Lung microvascular endothelial cell (primary cell): ENCODE measurements around the gene B3GALT5. TPM values are rescaled to one million over a fixed set of nuclear protein-coding genes. Genes with fewer than 3 reads are reported as not detected.

Experiments
- DNase-seq, 2 donors: peaks; one replicate each; pipeline versions ENCODE4 v3.0.0 to v3.0.0-alpha.2; 2010; ENCODE audit warnings: low read depth in 2 of 2
- total RNA-seq: library from RNA; depleted of rRNA; stranded (reverse); fragments of >200 nt; gene quantifications from 2 replicates; pipeline ENCODE4 v1.2.1, GENCODE V29; 2014

Gene B3GALT5
- total RNA-seq, 1 donor from 2014 or later, result not detected

- no peak for DNase-seq
These were observed 31.4 kb downstream of the B3GALT5 start for GRCh38 chr21:39644062-39644560.

GRCh38 chr21:39645331-39645730 lies 32.6 kb downstream of the B3GALT5 start:
- DNase-seq, result no peak

GRCh38 chr21:39647476-39647875 lies 34.7 kb downstream of the B3GALT5 start:
- peak in 1 of 2 donors; percentile 54 for DNase-seq

- DNase-seq, result no peak
These were observed 36.1 kb downstream of the B3GALT5 start for GRCh38 chr21:39648879-39649278.

- no peak for DNase-seq
These were observed 36.8 kb downstream of the B3GALT5 start for GRCh38 chr21:39649526-39649925.

GRCh38 chr21:39650306-39650705 lies 37.6 kb downstream of the B3GALT5 start:
- no peak for DNase-seq

- DNase-seq, result no peak
These were observed 38.1 kb downstream of the B3GALT5 start for GRCh38 chr21:39650801-39651200.

- DNase-seq, result no peak
These were observed 38.5 kb downstream of the B3GALT5 start for GRCh38 chr21:39651206-39651605.

- no peak for DNase-seq
These were observed 42.2 kb downstream of the B3GALT5 start for GRCh38 chr21:39654951-39655350.

- no peak for DNase-seq
These were observed 42.8 kb downstream of the B3GALT5 start for GRCh38 chr21:39655589-39655988.

- no peak for DNase-seq
These were observed 43.5 kb downstream of the B3GALT5 start for GRCh38 chr21:39656209-39656608.

- no peak for DNase-seq
These were observed 44.5 kb downstream of the B3GALT5 start for GRCh38 chr21:39657091-39657689.

- no peak for DNase-seq
These were observed 45.3 kb downstream of the B3GALT5 start for GRCh38 chr21:39658066-39658465.

- DNase-seq, result no peak
These were observed 46.5 kb downstream of the B3GALT5 start for GRCh38 chr21:39659070-39659815.

GRCh38 chr21:39660191-39660980 lies 47.6 kb downstream of the B3GALT5 start:
- peak in 1 of 2 donors; percentile 66 for DNase-seq

GRCh38 chr21:39661121-39661520 lies 48.4 kb downstream of the B3GALT5 start:
- DNase-seq, result no peak

- no peak for DNase-seq
These were observed 49.0 kb downstream of the B3GALT5 start for GRCh38 chr21:39661740-39662139.

- no peak for DNase-seq
These were observed 49.7 kb downstream of the B3GALT5 start for GRCh38 chr21:39662411-39662953.

GRCh38 chr21:39663066-39663465 lies 50.3 kb downstream of the B3GALT5 start:
- no peak for DNase-seq

- no peak for DNase-seq
These were observed 51.2 kb downstream of the B3GALT5 start for GRCh38 chr21:39663742-39664492.

- DNase-seq, result no peak
These were observed 51.8 kb downstream of the B3GALT5 start for GRCh38 chr21:39664586-39664985.
